ENCODE data around the gene CDK5RAP2.

DNA sequence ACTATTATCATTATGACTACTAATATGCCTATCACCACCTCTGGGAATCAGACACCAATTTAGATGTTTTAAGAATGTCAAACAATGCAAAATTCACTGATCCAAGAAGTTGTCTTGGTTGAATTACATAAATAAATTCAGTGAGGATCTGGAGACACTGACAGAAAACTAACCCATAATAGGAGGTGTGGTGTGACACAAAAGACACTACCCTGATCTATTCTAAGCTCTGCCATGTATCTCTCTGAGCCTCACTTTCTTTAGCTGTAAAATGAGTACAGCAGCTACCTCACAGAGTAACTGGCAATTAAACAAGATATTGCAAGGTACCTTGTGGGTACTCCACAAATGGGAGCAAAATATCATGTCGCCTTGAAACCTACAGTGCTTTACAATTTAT, 7.5 kb downstream of the CDK5RAP2 start:
- TF ChIP-seq, protein P1, sequence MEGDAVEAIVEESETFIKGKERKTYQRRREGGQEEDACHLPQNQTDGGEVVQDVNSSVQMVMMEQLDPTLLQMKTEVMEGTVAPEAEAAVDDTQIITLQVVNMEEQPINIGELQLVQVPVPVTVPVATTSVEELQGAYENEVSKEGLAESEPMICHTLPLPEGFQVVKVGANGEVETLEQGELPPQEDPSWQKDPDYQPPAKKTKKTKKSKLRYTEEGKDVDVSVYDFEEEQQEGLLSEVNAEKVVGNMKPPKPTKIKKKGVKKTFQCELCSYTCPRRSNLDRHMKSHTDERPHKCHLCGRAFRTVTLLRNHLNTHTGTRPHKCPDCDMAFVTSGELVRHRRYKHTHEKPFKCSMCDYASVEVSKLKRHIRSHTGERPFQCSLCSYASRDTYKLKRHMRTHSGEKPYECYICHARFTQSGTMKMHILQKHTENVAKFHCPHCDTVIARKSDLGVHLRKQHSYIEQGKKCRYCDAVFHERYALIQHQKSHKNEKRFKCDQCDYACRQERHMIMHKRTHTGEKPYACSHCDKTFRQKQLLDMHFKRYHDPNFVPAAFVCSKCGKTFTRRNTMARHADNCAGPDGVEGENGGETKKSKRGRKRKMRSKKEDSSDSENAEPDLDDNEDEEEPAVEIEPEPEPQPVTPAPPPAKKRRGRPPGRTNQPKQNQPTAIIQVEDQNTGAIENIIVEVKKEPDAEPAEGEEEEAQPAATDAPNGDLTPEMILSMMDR (IDR thresholded peaks at IDR 0.05; ENCODE audit: borderline replicate concordance, extremely low read depth, low read length, poor library complexity, severe bottlenecking), result no peak
- no peak for TF ChIP-seq EZH2 (IDR thresholded peaks at IDR 0.05; ENCODE audit: borderline replicate concordance, low read depth, low read length, severe bottlenecking)
